ENCODE data around the gene GSC.

DNA sequence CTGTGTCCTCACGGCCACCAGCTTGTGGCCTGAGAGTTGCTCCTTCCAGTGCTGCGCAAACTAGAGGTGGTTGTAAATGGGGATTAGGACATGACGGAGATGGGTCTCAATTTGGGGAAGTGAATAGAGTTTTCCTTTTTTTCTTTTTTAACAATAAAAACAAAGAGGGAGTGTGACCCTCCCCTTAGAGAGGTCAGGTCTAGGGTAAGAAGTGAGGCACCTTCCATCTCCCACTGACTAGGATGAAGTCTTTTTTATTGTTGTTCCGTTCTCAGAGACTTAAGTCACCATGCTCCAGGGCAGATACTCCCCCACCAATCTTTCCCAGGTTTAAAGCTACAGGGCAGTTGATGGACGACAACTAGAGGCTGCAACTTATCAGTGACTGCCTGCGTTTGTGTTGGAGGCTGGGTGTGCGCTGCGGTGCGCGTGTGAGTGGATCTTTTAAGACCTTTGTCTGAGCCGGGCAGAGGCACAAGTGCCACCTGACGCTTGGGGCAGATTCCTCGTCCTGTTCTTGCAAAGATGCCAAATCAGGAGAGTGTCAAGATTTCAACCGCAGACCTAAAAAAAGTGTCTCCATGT, 2.1 kb upstream of the GSC start:
- TF ChIP-seq CTCF (conservative IDR thresholded peaks at IDR 0.05; ENCODE audit: low read length) (no peak), EZH2phosphoT487 (IDR thresholded peaks at IDR 0.05; ENCODE audit: borderline replicate concordance, low read depth, low read length) (no peak)
